HG03280 (cell line): ENCODE results near the gene NTSR1.

Experiments used
- ATAC-seq: cut with Tn5 transposase; IDR thresholded peaks from one replicate; pipeline ENCODE4 v1.9.1; 2021; ENCODE audit warnings: mild to moderate bottlenecking, moderate library complexity; ENCODE audit not compliant: unreplicated experiment

NTSR1 gene

DNA sequence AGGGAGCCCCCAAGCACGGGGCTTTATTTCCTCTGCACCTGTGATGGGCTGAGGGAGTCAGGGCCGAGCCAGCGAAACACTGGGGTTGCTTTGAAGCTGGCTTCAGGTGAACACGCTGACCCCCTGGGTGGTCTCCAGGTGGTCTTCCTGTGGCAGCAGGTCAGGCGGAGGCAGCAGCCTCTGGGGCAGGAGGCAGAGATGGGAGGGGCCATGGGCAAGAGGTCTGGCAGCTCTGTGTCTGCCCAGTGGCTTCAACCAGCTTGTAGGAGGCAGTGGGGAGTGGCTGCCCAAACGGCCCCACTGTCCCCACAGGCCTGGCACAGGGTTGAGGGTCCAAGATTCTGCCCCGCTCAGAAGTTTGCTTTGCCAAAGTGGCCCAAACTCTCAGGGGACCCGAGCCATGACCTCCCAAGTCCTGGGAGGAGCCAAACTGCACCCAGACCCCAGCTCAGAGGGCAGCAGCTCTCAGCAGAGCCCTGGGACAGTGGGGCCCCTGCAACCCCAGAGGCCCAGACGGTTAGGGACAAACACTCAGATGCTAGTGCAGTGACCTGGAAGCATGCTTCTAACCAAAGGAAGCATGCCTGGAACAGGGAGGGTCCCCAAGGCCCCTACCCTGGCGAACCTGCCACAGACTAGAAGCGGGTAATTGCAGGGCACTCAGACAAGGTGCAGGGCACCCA, 15.3 kb downstream of the NTSR1 start:
- ATAC-seq = no peak

DNA sequence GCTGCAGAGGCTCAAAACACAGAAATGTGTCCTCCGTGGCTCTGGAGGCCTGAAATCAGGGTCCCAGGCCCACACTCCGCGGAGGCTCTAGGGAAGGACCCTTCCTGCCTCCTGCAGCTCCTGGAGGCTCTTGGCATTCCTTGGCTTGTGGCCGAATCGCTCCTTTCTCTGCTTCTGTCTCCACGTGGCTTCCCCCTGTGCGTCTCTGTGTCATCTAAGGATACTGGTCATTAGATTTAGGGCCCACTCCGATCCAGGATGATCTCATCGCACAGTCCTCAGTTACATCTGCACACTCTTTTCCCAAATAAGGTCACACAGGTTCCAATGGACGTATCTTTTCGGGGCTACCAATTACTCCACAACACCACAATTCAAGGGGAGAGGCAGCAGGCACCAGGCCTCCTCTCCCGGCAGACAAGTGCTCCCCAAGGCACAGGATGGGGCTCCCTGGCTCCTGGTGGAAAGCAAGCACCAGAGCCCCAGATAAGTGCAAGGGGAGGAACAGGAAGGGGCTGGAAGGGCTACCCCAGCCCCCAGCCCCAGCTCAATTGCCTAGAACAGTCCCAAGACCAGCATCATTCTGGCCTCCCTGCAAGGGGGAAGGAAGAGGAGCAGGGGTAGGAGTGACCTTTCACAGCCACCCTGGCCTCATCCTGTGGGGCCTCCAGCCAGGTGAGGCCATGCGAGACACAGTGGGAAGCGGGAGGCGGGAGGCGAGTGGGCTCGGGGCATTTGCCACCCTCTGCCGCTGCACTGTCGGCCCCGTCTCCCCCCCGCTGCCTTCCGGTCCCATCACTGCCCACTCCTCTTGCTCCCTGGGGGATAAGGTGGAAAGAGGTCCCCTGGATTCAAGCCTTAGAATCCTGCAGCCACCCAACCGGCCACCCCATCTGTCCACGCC, 16.3 kb downstream of the NTSR1 start:
- no peak for ATAC-seq

DNA sequence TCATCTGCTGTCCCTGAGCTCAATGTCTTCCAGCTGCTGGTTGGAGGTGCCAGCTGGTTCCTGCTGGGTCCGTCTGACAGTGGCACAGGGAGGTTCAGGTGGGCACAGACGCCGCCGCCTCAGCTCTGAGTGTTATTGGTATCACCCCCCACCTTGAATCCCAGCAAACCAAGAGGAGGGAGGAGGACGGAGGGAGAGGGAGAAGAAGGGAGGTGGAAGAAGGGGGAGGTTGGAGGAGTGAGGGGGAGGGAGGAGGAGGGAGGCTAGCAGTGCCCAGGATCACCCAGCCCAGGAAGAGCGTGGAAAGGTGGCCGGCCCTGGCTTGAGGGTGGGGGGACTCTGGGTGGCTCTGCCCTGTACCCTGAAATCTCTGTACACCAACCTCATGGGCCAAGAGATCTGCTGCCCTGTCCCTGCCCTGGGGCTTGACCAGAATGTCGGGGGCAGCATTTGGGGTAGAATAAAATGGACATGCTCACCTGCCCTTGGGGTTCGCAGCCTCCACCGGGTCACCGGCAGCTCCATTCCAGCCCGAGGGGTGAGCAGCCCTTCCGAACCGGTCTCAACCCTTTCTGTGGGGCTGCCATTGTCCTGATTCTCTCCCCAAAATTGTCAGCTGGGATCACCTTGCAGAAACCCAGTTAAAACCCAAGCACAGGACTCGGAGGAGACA, 17.1 kb downstream of the NTSR1 start:
- no peak for ATAC-seq

DNA sequence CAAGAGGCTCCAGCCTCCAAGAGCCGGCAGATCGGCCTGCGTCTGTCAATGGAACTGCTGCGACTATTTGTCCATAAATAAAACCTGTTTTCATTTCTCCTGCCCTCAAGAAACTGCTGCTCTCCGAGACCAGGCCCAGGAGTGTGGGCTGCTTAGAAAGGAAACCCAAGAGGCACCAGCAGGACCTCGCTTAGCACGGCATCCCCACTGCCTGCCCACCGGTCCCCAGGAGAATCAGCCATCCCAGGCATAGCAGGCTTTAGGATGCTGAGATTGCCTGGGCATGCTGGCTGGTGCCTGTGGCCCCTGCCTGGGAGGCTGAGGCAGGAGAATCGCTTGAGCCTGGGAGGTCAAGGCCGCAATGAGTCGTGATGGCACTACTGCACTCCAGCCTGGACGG, 17.6 kb downstream of the NTSR1 start:
- ATAC-seq = no peak

DNA sequence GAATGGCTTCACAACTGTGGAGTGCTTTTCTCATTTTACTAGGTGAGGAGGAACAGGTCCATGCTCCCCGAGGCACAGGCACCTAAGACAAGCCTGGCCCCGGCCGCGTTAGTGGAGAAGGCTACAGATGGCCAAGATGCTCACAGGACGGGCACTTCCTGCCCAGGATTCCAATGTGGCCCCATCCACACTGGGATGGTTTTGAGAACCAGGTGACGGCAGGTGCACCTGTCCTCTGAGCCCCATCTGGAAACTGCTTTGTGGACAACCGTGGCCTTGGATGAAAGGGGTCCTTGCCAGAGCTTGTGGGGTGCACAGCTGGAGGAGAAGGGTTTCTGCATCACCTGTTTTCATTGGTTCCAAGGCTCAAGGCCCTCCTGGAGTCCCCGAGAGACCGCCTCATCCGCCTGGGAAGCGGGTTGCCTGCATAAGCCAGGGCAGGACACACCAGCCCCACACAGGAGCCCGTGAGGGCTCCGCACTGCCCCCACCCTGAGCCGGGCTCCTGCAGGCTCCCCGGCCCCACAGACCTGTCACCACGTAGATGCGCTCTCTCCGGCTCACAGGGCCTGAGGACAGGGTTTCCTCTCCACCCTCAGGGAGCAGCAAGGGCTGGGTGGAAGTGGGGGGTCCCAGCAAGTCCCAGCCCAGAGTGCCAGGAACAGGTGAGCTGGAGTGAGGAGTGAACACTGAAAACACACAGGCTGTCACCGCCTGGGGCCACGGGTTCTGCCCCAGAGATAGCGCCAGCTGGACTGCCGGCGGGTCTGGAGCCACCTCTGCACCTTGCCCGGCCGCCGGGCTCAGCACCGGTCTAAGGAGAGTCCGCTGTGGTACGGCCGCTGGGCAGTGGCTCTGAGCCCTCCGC, 18.3 kb downstream of the NTSR1 start:
- ATAC-seq = no peak

DNA sequence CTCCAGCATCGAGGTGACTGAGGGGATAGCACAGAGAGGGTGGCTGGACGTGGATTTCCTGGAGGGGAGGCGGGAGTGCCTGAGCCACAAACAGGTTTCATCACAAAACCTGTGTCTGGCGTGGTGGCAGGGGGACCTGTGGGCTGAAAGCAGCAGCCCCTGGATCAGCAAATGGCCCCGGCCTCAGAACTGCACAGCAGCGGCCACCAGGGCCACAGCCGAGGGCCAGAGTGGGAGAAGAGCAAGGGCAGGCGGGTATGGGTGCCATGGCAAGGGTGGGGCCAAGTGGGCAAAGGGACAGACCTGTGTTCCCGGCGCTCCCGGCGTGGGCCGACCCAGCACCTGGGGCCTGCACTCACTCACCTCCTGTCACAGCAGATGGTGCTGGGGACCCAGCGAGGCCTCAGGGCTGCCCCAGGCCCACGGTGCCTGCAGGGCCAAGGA, 19.0 kb downstream of the NTSR1 start:
- no peak for ATAC-seq

DNA sequence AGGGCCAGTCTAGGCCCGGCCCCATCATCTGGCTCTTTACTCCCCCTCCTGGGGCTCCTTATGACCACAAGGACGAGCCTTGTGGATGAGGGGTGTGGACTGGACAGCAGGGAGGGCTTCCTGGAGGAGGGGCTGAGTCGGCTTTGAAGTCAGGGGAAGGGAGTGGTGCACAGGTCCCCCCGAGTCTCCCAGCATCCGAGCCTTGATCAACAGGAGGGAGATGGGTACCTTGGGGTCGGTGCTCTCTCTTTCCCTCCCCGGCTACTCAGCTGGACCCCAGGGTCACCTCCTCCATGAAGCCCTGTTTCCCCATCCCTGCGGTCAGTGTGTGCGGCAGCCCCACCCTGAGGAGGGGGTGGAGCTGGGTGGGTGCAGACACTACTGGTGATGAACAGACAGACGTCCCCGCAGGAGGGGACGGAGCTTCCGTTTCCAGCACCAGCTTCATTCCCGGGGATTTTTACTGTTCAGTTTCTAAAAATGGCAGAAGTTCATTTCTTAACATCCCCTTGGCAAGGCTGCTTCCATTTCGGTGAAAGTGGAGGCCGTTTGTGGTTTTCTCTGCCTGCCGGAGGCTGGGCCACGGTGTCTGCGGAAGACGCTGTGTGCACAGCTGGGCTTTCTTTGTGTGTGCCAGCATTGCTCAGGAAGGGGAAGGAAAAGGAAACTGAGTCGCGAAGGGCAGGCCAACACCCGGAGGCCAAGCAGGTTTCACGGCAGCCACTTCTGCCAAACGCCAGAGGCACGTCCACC, 19.6 kb downstream of the NTSR1 start:
- no peak for ATAC-seq

DNA sequence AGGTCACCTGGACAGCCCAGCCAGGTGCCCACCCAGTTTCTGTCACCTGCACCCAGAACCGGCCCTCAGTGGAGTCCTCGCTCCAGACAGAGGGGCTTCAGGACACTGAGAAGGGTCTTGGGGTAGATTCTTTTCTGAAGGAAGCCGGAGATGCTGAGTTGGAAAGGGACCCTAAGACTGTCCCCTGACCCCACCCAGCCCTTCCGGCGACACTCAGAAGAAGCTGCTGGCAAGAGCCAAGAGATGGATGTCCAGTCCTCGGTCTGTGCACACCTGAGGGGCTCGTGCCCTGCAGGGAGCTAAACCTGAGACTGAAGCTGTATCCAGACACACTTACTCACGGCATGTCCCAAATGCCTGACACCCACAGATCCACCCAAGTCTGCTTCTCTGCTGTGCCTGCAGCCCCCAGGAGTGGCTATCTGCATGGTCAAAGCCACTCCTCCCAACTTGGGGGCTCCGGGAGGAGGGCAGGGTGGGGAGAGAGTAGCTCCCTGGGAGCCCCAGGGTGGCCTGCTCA, 20.2 kb downstream of the NTSR1 start:
- no peak for ATAC-seq

DNA sequence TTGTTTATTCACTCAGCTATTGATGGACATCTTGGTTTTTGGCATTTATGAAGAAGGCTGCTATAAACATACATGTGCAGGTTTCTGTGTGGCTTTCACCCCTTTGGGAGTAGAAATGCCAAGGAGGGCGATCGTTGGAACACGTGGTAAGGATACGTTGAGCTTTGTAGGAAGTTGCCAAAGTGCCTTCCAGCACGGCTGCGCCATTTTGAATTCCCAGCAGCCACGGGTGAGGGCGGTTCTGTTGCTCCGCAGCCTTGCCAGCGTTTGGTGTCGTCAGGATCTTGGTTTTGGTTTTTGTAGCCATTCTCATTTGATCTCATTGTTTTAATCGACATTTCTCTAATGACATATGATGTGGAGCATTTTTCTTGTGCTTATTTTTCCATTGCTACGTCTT, 21.8 kb downstream of the NTSR1 start:
- no peak for ATAC-seq

DNA sequence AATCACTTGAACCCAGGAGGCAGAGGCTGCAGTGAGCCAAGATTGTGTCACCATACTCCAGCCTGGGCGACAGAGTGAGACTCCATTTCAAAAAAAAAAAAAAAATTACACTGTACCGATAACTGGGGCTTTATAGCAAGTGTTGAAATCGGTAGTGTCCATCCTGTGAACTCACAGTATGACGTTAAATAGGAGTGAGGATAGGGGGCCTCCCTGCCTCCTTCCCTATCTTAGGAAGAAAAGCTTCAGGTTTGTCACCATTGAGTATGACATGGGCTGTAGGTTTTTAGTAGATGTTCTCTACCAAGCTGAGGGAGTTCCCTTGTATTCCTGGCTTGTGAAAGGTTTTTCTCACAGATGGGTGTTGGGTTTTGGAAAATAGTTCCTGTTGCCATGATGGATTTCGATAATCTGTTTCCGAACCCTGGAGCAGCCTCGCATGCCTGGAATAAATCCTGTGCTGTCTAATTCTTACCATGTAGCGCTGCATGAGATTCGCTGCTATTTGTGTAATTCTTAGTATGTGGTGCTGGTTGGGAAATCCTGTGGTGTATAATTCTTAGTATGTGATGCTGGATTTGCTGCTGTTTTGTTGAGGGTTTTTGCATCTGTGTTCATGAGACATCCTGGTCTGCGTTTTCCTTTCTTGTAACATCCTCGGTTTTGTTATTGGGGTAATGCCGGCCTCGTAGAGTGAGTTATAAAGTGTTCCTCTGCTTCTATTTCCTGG, 23.6 kb downstream of the NTSR1 start:
- no peak for ATAC-seq

DNA sequence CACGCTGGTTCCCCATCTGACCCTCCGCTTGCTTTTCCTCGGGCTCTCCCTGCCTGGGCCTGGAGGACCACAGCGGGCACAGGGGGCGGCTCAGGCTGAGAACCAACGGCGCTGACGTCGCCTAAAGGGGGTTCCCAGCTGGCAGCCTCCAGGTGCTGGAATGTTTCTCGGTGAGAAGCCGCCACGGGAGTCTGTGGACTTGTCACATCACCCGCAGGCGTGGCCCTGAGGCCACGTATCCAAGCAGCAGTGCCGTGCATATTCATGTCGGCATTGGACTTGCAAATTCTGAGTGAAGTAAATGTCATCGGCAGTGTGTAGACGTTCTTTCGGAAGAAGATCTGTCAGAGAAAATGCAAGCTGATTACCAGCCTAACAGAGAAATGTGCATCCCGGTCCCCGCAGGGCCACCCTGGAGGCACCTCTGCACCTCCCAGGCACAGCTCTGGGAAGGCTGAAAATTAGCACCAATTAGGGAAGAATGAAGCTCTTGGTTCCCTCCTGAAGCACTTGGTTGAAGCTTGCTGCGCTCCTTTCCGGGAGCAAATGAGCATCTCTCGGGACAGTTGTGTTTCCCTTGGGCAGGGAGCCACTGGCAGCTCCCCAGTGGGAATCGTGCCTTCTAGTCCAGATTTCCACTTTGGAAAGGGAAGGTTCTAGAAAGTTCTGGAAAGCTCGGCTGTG, 24.3 kb downstream of the NTSR1 start:
- no peak for ATAC-seq

DNA sequence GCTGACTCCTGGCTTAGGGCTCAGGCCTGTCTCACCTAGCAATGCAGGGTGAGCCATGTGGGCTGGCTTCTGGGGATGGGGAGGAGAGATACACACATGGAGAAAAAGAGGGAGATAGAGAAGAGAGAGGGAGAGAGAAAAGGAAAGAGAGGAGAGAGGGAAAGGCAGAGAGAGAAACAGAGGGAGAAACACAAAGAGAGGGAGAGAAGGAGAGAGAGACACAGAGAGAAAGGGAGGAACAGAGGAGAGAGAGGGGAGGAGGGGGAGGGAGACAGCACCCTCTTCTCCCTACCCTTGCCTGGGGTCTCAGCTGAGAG, 24.8 kb downstream of the NTSR1 start:
- ATAC-seq = no peak

DNA sequence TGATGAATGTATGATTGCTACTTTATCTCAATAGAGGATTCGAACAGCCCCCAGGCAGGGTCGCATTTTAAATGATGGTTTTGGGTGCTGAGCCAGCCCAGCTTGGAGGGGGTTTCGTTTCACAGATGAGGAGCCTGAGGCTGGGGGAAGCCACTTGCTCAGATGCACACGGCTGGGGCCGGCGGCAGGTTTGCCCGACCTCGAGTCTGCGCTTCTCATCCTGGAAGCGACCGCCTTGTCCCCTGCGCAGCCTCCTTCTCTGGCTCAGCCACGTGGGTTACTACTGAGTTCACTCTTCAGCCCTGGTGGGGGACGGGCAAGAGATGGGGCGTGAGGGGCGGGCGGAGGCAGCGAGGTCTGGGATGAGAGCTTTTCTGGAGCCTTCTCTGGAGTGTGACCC, 25.3 kb downstream of the NTSR1 start:
- no peak for ATAC-seq

DNA sequence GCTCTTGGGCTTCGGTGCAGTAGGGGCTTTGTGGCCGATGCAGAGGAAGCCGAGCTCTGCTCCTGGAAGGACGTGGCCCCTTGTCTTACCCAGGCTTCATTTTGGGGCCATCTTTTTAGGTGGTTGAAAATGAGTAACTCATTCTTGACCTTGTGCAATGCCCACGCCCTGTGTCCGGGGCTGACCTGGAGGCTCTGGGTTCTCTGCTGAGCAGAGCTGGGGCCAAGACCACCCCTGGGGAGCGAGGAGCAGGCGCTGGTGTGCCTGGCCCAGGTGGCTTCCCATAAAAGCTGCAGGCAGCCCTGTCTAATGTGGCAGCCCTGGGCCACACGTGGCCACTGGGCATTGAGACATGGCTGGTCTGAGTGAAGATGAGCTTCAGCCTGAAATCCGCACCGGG, 25.7 kb downstream of the NTSR1 start:
- no peak for ATAC-seq

DNA sequence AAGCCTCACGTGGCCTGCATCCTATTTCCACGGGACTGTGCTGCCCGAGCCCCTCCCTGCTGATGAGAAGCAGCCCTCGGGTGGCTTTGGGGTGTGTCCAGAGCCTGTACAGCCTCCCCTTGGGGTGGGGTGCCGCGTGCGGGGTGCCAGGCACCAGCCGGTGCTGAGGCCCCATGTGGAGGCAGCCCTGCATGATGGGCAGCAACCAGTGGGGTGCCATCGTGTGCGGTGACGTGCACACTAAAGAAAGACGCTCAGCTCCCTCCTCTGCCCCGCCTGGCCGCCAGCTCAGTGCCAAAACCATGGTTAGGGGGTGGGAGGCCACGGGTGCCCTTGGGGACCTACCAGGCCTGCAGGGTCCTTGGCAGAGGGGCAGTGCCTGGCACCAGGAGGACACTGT, 26.2 kb downstream of the NTSR1 start:
- ATAC-seq = no peak

DNA sequence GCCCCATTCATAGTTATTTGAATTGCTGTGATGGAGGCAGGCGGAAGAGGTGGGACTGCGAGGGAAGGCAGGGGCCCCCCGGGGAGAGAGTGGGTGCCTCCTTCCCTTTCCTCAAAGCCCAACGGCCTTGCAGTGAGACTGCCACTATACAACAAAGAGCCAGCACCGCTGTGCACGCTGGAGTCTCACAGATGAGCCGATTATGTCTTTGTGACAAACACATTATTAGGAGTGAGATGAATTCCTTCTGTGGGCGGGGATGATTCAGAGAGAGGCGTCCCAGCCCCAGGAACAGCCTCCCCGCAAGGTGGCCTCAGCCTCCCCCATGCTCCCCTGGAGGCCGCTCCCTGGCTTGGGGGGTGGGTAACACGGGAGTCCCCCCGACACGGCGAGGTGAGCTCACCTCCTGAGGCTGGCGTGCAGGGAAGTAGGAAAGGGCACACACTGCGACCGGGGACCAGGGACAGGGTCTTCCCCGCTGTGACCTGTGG, 26.7 kb downstream of the NTSR1 start:
- no peak for ATAC-seq

DNA sequence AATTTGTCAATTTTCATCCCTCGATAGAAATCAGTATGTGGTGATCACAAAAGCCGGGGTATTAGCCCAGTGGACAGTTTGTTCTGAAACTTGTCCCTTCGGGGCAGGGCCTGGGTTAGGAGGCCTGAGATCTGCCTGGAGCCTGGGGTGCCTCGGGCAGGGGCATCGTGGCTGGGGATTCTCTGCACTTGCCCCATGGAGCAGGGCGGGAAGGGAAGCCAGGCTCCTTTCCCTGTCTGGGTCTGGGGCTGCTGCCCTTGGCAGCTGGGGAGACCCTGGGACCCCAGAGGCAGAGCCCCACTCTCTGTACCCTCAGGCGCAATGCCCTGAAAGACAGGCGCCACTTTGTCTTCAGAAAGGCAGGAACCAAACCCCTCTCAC, 27.4 kb downstream of the NTSR1 start:
- ATAC-seq = no peak

DNA sequence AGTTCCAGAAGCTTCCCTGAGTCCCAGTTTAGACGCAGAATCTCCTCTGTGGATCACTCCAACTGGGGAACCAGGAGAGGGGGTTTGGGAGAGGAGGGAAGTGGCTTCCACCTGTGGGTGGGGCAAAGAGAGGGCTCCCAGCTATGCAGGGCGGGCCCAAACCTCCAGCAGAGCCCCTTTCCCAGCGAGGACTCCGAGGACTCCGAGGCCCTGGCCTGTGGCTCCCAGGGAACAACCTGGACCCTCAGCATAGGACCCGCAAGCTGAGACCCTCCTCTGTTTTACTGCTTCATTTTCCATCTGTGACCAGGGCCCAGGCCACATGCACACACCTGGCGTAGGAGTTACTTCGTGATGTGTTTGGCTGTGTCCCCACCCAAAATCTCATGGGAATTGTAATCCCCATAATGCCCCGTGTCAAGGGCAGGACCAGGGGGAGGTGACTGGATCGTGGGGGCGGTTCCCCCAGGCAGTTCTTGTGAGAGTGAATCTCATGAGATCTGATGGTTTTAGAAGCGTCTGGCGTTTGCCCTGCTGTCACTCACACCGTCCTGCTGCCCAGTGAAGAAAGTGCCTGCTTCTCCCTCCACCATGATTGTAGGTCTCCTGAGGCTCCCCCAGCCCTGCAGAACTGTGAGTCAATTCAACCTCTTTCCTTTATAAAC, 27.9 kb downstream of the NTSR1 start:
- ATAC-seq = no peak
